Central memory CD8-positive, alpha-beta T cell (primary cell): Measurements from ENCODE around the gene PEAK1.

ENCODE experiments used
- ATAC-seq: fragments of 150-1000 bp; cut with Tn5 transposase; replicated peaks from 2 replicates; pipeline ENCODE4 v1.10.0; 2022; ENCODE audit warnings: mild to moderate bottlenecking, moderate FRiP score, moderate number of reproducible peaks; ENCODE audit not compliant: poor library complexity, severe bottlenecking; ENCODE audit errors: extremely low read depth
- DNase-seq, 2 donors: peaks; one replicate each; pipeline ENCODE4 v3.0.0; 2021; ENCODE audit warnings: low spot score in 2 of 2
- H3K27ac Mint-ChIP-seq: one replicate; pipeline ENCODE4 v1.8.0; 2022; ENCODE audit warnings: low read depth, mild to moderate bottlenecking, moderate library complexity, mixed read lengths
- H3K27me3 Mint-ChIP-seq: one replicate; pipeline ENCODE4 v1.8.0; 2022; ENCODE audit warnings: mixed read lengths
- H3K36me3 Mint-ChIP-seq: one replicate; pipeline ENCODE4 v1.8.0; 2022; ENCODE audit warnings: mild to moderate bottlenecking, moderate library complexity, mixed read lengths; ENCODE audit not compliant: insufficient read depth
- H3K4me1 Mint-ChIP-seq: one replicate; pipeline ENCODE4 v1.8.0; 2022; ENCODE audit warnings: mixed read lengths
- H3K4me3 Mint-ChIP-seq: one replicate; pipeline ENCODE4 v1.8.0; 2022; ENCODE audit warnings: mild to moderate bottlenecking, moderate library complexity, mixed read lengths
- H3K9me3 Mint-ChIP-seq: one replicate; pipeline ENCODE4 v1.8.0; 2022; ENCODE audit warnings: mixed read lengths

The PEAK1 gene

GRCh38 chr15:77335298-77335697 lies 84.6 kb downstream of the PEAK1 start:
- Mint-ChIP-seq H3K27me3 (no peaks in the 10 kb centered on the region), H3K36me3 (no peaks in the 10 kb centered on the region), H3K9me3 (no peaks in the 10 kb centered on the region), H3K27ac (no peak overlapping the region), H3K4me3 (no peak overlapping the region), H3K4me1 (peaks cover 4% of the 10 kb centered on the region)
- ATAC-seq (no peak), DNase-seq (no peak)

DNA sequence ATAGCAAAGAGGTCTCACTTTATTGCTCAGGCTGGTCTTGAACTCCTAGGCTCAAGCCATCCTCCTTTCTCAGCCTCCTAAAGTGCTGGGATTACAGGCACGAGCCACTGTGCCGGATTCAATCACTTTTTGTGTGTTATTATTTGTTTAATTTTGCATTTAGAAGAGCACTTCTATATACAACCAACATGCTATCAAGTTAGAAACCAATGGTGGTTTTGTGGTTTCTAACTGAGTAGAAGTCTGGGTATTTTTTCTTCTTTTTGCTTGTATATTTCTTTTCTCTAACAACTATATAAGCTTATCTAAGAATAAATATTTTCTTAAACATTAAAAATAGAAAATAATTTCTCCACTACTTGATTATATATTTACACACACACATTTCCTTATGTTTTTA lies 86.7 kb downstream of the PEAK1 start:
- Mint-ChIP-seq H3K27ac (no peak overlapping the region), H3K4me1 (peaks cover 4% of the 10 kb centered on the region), H3K9me3 (no peaks in the 10 kb centered on the region), H3K27me3 (no peaks in the 10 kb centered on the region), H3K36me3 (no peaks in the 10 kb centered on the region), H3K4me3 (no peak overlapping the region)
- DNase-seq (no peak), ATAC-seq (no peak)

- ATAC-seq (no peak), DNase-seq (no peak)
- no peaks in the 10 kb centered on the region for H3K27me3 Mint-ChIP-seq
- no peak overlapping the region for H3K27ac Mint-ChIP-seq
- no peaks in the 10 kb centered on the region for H3K36me3 Mint-ChIP-seq
- H3K4me1 Mint-ChIP-seq, result peaks cover 4% of the 10 kb centered on the region
- H3K4me3 Mint-ChIP-seq, result no peak overlapping the region
- H3K9me3 Mint-ChIP-seq, result no peaks in the 10 kb centered on the region
Observed at GRCh38 chr15:77329202-77329601, 90.7 kb downstream of the PEAK1 start.

DNA sequence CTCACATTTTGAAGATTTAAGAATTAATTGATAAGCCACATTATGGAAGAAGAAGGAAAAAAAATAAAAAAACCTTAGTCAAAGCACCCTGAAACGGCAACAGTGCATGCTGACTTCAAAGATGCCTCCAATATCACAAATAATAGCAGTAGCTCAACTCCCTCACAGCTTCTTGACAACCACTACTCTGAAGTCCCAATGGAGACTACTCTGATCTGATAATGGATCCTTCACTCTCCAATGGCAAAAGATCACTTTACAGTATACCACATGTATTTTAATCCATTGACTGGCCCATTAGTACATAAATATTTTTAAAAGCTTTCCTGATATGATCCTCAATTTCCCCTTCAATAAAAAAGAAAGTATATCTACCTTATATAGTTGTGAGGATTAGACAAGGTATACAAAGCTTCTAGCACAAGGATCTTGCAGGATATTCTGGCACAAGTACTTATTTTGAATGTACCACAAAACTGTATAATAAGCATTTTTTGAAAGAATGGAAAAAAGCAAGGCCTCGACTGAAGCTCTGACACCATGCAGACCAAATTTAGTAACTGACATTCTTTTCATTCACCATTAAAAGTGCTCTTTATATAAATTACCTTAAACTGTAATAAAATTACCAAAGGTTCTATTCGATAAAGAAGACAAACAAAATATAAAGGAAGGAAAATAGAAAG lies 91.9 kb downstream of the PEAK1 start:
- Mint-ChIP-seq H3K27ac (no peak overlapping the region), H3K4me3 (no peak overlapping the region), H3K4me1 (peaks cover 3% of the 10 kb centered on the region), H3K27me3 (no peaks in the 10 kb centered on the region), H3K9me3 (no peaks in the 10 kb centered on the region), H3K36me3 (no peaks in the 10 kb centered on the region)
- DNase-seq (no peak), ATAC-seq (no peak)

DNA sequence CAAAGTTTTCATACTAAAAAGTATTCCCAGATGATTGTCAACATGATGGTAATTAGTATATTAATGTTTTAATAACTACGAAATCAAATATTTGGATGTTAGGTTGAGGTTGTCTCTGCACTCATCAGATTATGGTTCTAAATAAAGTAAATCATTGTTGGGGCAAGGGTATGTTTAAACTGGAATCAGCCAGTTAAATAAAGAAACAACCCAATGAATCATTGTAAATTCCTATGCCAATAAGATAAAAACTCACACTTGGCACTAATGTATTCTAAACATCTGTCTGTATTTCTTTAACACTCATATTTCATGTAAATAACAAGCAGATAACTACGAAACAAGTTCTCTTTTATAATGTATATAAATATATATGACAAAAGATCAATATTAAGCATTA lies 92.7 kb downstream of the PEAK1 start:
- H3K27ac Mint-ChIP-seq, result no peak overlapping the region
- no peaks in the 10 kb centered on the region for H3K36me3 Mint-ChIP-seq
- H3K4me3 Mint-ChIP-seq, result no peak overlapping the region
- H3K9me3 Mint-ChIP-seq, result no peaks in the 10 kb centered on the region
- H3K4me1 Mint-ChIP-seq, result no peaks in the 10 kb centered on the region
- no peaks in the 10 kb centered on the region for H3K27me3 Mint-ChIP-seq
- ATAC-seq (no peak), DNase-seq (no peak)

GRCh38 chr15:77326366-77326765 lies 93.5 kb downstream of the PEAK1 start:
- H3K4me1 Mint-ChIP-seq, result no peaks in the 10 kb centered on the region
- no peaks in the 10 kb centered on the region for H3K36me3 Mint-ChIP-seq
- H3K4me3 Mint-ChIP-seq, result no peak overlapping the region
- H3K27me3 Mint-ChIP-seq, result no peaks in the 10 kb centered on the region
- DNase-seq, result no peak
- H3K9me3 Mint-ChIP-seq, result no peaks in the 10 kb centered on the region
- H3K27ac Mint-ChIP-seq, result no peak overlapping the region
- ATAC-seq, result no peak

- Mint-ChIP-seq H3K36me3 (no peaks in the 10 kb centered on the region), H3K4me3 (no peak overlapping the region), H3K4me1 (no peaks in the 10 kb centered on the region), H3K9me3 (no peaks in the 10 kb centered on the region), H3K27me3 (no peaks in the 10 kb centered on the region), H3K27ac (no peak overlapping the region)
- DNase-seq (no peak), ATAC-seq (no peak)
Observed at GRCh38 chr15:77312523-77312922, 107.4 kb downstream of the PEAK1 start.

DNA sequence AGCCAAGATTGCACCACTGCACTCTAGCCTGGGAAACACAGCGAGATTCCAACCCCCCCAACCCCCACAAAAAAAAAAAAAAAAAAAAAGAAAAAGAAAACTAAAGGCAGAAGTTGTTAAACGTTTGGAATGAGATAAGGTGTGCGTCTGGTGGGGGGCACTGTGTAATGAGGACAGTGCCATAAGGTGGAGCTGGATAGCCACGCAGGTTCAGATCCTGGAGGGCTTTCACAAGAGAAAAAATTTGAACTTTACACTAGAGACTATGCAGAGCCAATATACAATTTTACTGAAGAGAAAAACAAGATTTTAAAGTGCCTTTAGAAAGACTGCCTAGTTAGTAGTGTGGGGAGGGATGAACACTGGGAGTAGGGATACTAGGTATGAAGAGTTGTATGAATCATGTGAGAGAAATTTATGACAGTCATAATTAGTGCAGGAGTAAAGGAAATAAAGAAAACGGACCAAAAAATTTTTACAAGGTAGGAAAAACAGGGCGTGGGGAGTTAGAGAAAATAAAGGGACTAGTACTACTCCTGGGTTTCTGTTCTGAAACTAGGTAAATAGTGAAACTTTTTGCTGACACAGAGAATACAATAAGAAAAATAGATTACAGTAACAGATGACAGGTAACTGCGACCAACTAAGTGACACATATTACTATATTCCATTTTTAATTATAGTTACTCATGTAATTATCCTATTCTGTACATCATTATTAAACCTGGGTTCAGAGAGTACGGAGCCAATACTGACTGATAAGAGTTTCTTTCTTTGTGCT lies 108.1 kb downstream of the PEAK1 start:
- no peak overlapping the region for H3K4me3 Mint-ChIP-seq
- ATAC-seq (no peak), DNase-seq (no peak)
- no peaks in the 10 kb centered on the region for H3K4me1 Mint-ChIP-seq
- no peaks in the 10 kb centered on the region for H3K36me3 Mint-ChIP-seq
- H3K27me3 Mint-ChIP-seq, result no peaks in the 10 kb centered on the region
- no peak overlapping the region for H3K27ac Mint-ChIP-seq
- H3K9me3 Mint-ChIP-seq, result no peaks in the 10 kb centered on the region

DNA sequence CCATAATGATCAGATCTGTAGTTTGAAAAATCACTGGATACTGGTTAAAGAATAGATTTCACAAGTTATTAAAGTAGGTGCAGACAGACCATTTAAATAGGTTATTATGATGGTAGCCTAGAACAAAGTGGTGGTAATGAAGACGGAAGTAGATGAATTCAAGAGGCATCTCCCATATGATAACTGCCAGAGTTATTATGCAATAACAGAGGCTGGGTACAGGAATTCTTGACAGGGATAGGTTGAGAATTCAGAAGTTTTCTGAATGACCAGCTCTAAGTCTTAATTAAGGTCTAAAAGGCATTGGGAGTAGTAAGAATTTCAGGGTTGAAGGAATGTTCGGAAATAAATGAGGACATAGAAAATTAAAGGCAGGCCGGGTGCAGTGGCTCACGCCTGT lies 108.9 kb downstream of the PEAK1 start:
- H3K9me3 Mint-ChIP-seq, result no peaks in the 10 kb centered on the region
- DNase-seq (no peak), ATAC-seq (no peak)
- no peak overlapping the region for H3K4me3 Mint-ChIP-seq
- H3K27me3 Mint-ChIP-seq, result no peaks in the 10 kb centered on the region
- H3K27ac Mint-ChIP-seq, result no peak overlapping the region
- no peaks in the 10 kb centered on the region for H3K4me1 Mint-ChIP-seq
- H3K36me3 Mint-ChIP-seq, result no peaks in the 10 kb centered on the region

- no peaks in the 10 kb centered on the region for H3K36me3 Mint-ChIP-seq
- H3K4me3 Mint-ChIP-seq, result no peak overlapping the region
- H3K9me3 Mint-ChIP-seq, result no peaks in the 10 kb centered on the region
- DNase-seq (no peak), ATAC-seq (no peak)
- no peaks in the 10 kb centered on the region for H3K27me3 Mint-ChIP-seq
- no peak overlapping the region for H3K27ac Mint-ChIP-seq
- H3K4me1 Mint-ChIP-seq, result no peaks in the 10 kb centered on the region
Observed at GRCh38 chr15:77309392-77309791, 110.5 kb downstream of the PEAK1 start.

DNA sequence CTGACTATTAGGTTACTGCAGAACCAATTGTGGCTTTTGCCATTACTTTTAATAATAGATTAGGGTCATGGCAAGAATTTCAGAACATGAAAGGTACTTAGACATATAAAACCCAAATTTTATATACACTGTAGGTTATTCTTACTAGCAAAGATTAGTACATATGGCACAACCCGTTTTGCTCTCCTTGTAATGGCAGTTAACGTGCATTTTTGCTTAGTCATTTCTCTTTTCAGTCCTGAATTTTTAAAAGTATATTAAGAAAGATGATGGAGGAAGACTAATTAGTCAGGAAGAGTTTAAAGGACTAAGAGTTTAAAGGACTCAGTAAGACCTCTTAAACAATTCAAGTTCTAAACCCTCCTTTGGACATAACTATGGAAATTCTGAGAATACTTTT lies 114.0 kb downstream of the PEAK1 start:
- no peak overlapping the region for H3K27ac Mint-ChIP-seq
- DNase-seq (no peak), ATAC-seq (no peak)
- H3K4me3 Mint-ChIP-seq, result no peak overlapping the region
- no peaks in the 10 kb centered on the region for H3K4me1 Mint-ChIP-seq
- H3K27me3 Mint-ChIP-seq, result no peaks in the 10 kb centered on the region
- no peaks in the 10 kb centered on the region for H3K9me3 Mint-ChIP-seq
- no peaks in the 10 kb centered on the region for H3K36me3 Mint-ChIP-seq

- Mint-ChIP-seq H3K36me3 (peaks cover 2% of the 10 kb centered on the region), H3K27me3 (no peaks in the 10 kb centered on the region), H3K4me1 (no peaks in the 10 kb centered on the region), H3K9me3 (no peaks in the 10 kb centered on the region), H3K4me3 (no peak overlapping the region), H3K27ac (no peak overlapping the region)
- ATAC-seq, result no peak
- DNase-seq, result no peak
Observed at GRCh38 chr15:77296773-77297337, 123.0 kb downstream of the PEAK1 start.

DNA sequence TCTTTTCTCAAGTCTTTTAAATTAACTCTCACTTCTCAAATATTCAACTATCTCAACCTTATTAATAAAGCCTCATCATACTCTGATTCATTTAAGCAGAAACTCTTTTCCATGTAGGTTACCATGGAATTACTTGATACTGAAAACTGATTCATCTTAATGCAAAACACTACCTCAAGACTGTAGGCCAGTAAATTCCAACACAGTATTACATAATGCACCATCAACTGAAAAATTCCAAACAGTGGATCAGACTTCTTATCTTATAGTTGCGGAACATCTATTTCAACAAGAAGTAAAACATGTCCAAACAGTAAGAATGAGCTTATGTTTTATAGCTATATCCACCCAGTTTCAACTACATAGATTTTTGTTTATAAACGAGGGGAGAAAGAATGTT lies 124.5 kb downstream of the PEAK1 start:
- ATAC-seq, result no peak
- H3K4me1 Mint-ChIP-seq, result no peaks in the 10 kb centered on the region
- DNase-seq, result no peak
- peaks cover 2% of the 10 kb centered on the region for H3K36me3 Mint-ChIP-seq
- no peaks in the 10 kb centered on the region for H3K27me3 Mint-ChIP-seq
- no peak overlapping the region for H3K4me3 Mint-ChIP-seq
- H3K27ac Mint-ChIP-seq, result no peak overlapping the region
- H3K9me3 Mint-ChIP-seq, result no peaks in the 10 kb centered on the region
